Esophagus muscularis mucosa (tissue), 4 donors: ENCODE results near the gene PPARG. TPM values are rescaled to one million over a fixed set of nuclear protein-coding genes. Genes with fewer than 3 reads are reported as not detected.

Source experiments
- DNase-seq: peaks from one replicate; pipeline ENCODE4 v3.0.0-alpha.2; 2017; ENCODE audit errors: extremely low spot score
- H3K27ac ChIP-seq, 4 donors: fragments of 200-600 bp; sonication (generic); replicated peaks in 1 of 4; 1 replicate in 3 of 4; 2 replicates in 1 of 4; pipeline ENCODE4 v1.5.1; 2016 to 2019; ENCODE audit warnings: mild to moderate bottlenecking in 1 of 4
- H3K27me3 ChIP-seq, 4 donors: fragments of 200-600 bp; sonication (generic); one replicate each; pipeline versions ENCODE4 v1.5.1 to v1.6.0; 2016 to 2019
- H3K36me3 ChIP-seq, 4 donors: fragments of 200-600 bp; sonication (generic); one replicate each; pipeline ENCODE4 v1.5.1; 2016 to 2019
- H3K4me1 ChIP-seq, 4 donors: fragments of 200-600 bp; sonication (generic); one replicate each; pipeline ENCODE4 v1.5.1; 2016 to 2019
- H3K4me3 ChIP-seq, 4 donors: fragments of 200-600 bp; sonication (generic); 1 replicate in 2 of 4; 2 replicates in 2 of 4; pipeline ENCODE4 v1.5.1; 2016 to 2019; ENCODE audit warnings: mild to moderate bottlenecking in 4 of 4, moderate library complexity in 1 of 4
- H3K9me3 ChIP-seq, 4 donors: fragments of 200-600 bp; sonication (generic); 1 replicate in 3 of 4; 2 replicates in 1 of 4; pipeline ENCODE4 v1.5.1; 2016 to 2019
- CTCF ChIP-seq, 3 experiments: fragments of 200-600 bp in 2 of 3; fragments of 450-650 bp in 1 of 3; sonication (generic) in 2 of 3; IDR thresholded peaks; one replicate each; pipeline ENCODE4 v1.5.1; 2017 to 2019; ENCODE audit warnings: antibody characterized with exemption in 3 of 3, mild to moderate bottlenecking in 2 of 3, moderate library complexity in 1 of 3
- EP300 ChIP-seq: sonication (generic); formaldehyde crosslinking; IDR thresholded peaks from one replicate; pipeline ENCODE4 v1.6.1; 2017; ENCODE audit warnings: antibody characterized with exemption
- POLR2A ChIP-seq: fragments of 450-650 bp; IDR thresholded peaks from one replicate; pipeline ENCODE4 v1.6.1; 2017; ENCODE audit warnings: antibody characterized with exemption, moderate library complexity, mild to moderate bottlenecking, low read depth
- POLR2AphosphoS5 ChIP-seq, 2 donors: sonication (generic); formaldehyde crosslinking; IDR thresholded peaks; one replicate each; pipeline ENCODE4 v1.6.1; 2017; ENCODE audit warnings: antibody characterized with exemption in 2 of 2
- WGBS: methylation state at CpG from one replicate; pipeline ENCODE4 v1.1.5; 2018; 5-methylcytosine and 5-hydroxymethylcytosine counted together
- intact Hi-C: fragments of 100-400 bp; cut with DNase I; formaldehyde crosslinking; loops from one replicate; pipeline ENCODE4 v1.15.1; 2023
- total RNA-seq, 4 donors: library from RNA; depleted of rRNA; stranded (reverse); fragments of >200 nt; gene quantifications; one replicate each; pipeline versions ENCODE4 v1.1.0 to v1.2.1, GENCODE V29; 2016

PPARG gene
- total RNA-seq, 4 donors from 2014 or later: 3.7 to 10.6 (median 8.8) TPM

GRCh38 chr3:12247411-12247810 lies 41.5 kb upstream of the PPARG start:
- Histone ChIP-seq H3K4me1 (no peaks in the 10 kb centered on the region), H3K9me3 (peaks cover 0 to 19% (median 10%) of the 10 kb centered on the region in 4 donors), H3K4me3 (no peak overlapping the region), H3K27ac (no peak overlapping the region), H3K27me3 (peaks cover 0 to 7% (median 0%) of the 10 kb centered on the region in 4 donors), H3K36me3 (no peaks in the 10 kb centered on the region)
- no peak for DNase-seq
- TF ChIP-seq EP300: no peak
- TF ChIP-seq POLR2A: no peak
- TF ChIP-seq CTCF (IDR thresholded peaks at IDR 0.05): no peak
- TF ChIP-seq POLR2AphosphoS5 (IDR thresholded peaks at IDR 0.05): no peak
- intact Hi-C loops: no loop called here
- WGBS: 80% methylated on average over 4 of the region's 4 CpGs

- Histone ChIP-seq H3K9me3 (peaks cover 0 to 19% (median 10%) of the 10 kb centered on the region in 4 donors), H3K36me3 (no peaks in the 10 kb centered on the region), H3K4me3 (no peak overlapping the region), H3K4me1 (no peaks in the 10 kb centered on the region), H3K27me3 (no peaks in the 10 kb centered on the region), H3K27ac (no peak overlapping the region)
- DNase-seq: no peak
- TF ChIP-seq POLR2AphosphoS5 (IDR thresholded peaks at IDR 0.05): no peak
- TF ChIP-seq CTCF (IDR thresholded peaks at IDR 0.05): no peak
- TF ChIP-seq POLR2A: no peak
- no peak for TF ChIP-seq EP300
- WGBS: 98% methylated on average over 2 of the region's 2 CpGs
- intact Hi-C loops: no loop called here
Observed at GRCh38 chr3:12249519-12249918, 39.4 kb upstream of the PPARG start.

- H3K4me1 ChIP-seq: no peaks in the 10 kb centered on the region
- no peak overlapping the region for H3K4me3 ChIP-seq
- H3K27ac ChIP-seq: no peak overlapping the region
- intact Hi-C loops: no loop called here
- H3K27me3 ChIP-seq: no peaks in the 10 kb centered on the region
- TF ChIP-seq EP300: no peak
- no peak for TF ChIP-seq POLR2A
- TF ChIP-seq CTCF (IDR thresholded peaks at IDR 0.05): no peak
- TF ChIP-seq POLR2AphosphoS5 (IDR thresholded peaks at IDR 0.05): no peak
- H3K9me3 ChIP-seq: peaks cover 0 to 19% (median 10%) of the 10 kb centered on the region in 4 donors
- DNase-seq: no peak
- H3K36me3 ChIP-seq: no peaks in the 10 kb centered on the region
- WGBS: 71% methylated on average over 5 of the region's 5 CpGs
Observed at GRCh38 chr3:12252889-12253288, 36.0 kb upstream of the PPARG start.

GRCh38 chr3:12253516-12254343 lies 35.1 kb upstream of the PPARG start:
- no peak overlapping the region for H3K27ac ChIP-seq
- no peaks in the 10 kb centered on the region for H3K36me3 ChIP-seq
- no peak overlapping the region for H3K4me3 ChIP-seq
- no peaks in the 10 kb centered on the region for H3K27me3 ChIP-seq
- no peak for DNase-seq
- intact Hi-C loops: no loop called here
- peaks cover 0 to 16% (median 10%) of the 10 kb centered on the region in 4 donors for H3K9me3 ChIP-seq
- no peak for TF ChIP-seq EP300
- WGBS: 45% methylated on average over 10 of the region's 10 CpGs
- H3K4me1 ChIP-seq: no peaks in the 10 kb centered on the region

GRCh38 chr3:12255393-12255792 lies 33.5 kb upstream of the PPARG start:
- 76% methylated on average over 2 of the region's 2 CpGs for WGBS
- TF ChIP-seq POLR2A (no peak), POLR2AphosphoS5 (IDR thresholded peaks at IDR 0.05) (no peak), CTCF (IDR thresholded peaks at IDR 0.05) (no peak), EP300 (no peak)

More at GRCh38 chr3:12255393-12255792, 33.5 kb upstream of the PPARG start:
- Histone ChIP-seq H3K4me3 (no peak overlapping the region), H3K27ac (no peak overlapping the region), H3K9me3 (no peaks in the 10 kb centered on the region), H3K36me3 (no peaks in the 10 kb centered on the region), H3K27me3 (peaks cover 0 to 7% (median 0%) of the 10 kb centered on the region in 4 donors), H3K4me1 (no peaks in the 10 kb centered on the region)
- intact Hi-C loops: no loop called here
- no peak for DNase-seq
